Muscle of leg (tissue), 11 donors: Measurements from ENCODE around the gene SYT8. TPM values are rescaled to one million over a fixed set of nuclear protein-coding genes. Genes with fewer than 3 reads are reported as not detected.
A peak's percentile ranks its signal among the peaks of the same experiment; 100 is the strongest.

Experiments used
- DNase-seq: peaks from one replicate; pipeline ENCODE4 v3.0.0; 2013
- H3K27ac ChIP-seq: one replicate; pipeline ENCODE4 v1.5.1; 2013; ENCODE audit warnings: mild to moderate bottlenecking, low read length, control low read depth
- H3K27me3 ChIP-seq: one replicate; pipeline ENCODE4 v1.6.1; 2013; ENCODE audit warnings: low read length; ENCODE audit not compliant: control insufficient read depth, insufficient read depth
- H3K36me3 ChIP-seq: one replicate; pipeline ENCODE4 v1.6.1; 2013; ENCODE audit warnings: low read length; ENCODE audit not compliant: control insufficient read depth, insufficient read depth
- H3K4me1 ChIP-seq: one replicate; pipeline ENCODE4 v1.6.1; 2013; ENCODE audit warnings: low read length; ENCODE audit not compliant: control insufficient read depth, insufficient read depth
- H3K4me3 ChIP-seq: one replicate; pipeline ENCODE4 v1.5.1; 2013; ENCODE audit warnings: low read length, control low read depth
- H3K9me3 ChIP-seq: replicated peaks from 2 replicates; pipeline ENCODE4 v1.6.1; 2013; ENCODE audit warnings: low read depth, low read length; ENCODE audit not compliant: control insufficient read depth
- WGBS: methylation state at CpG from one replicate; pipeline ENCODE4 v1.1.5; 2013; ENCODE audit warnings: missing lambda C conversion rate; ENCODE audit not compliant: insufficient coverage; 5-methylcytosine and 5-hydroxymethylcytosine counted together
- polyA plus RNA-seq, 8 donors: library from polyadenylated mRNA; unstranded; fragments of 120-200 nt; gene quantifications; one replicate each; pipeline versions ENCODE4 v1.2.1 to v1.2.3, GENCODE V29; 2013; ENCODE audit warnings: inconsistent platforms in 1 of 8, low replicate concordance in 1 of 8; ENCODE audit not compliant: insufficient read length in 8 of 8, insufficient read depth in 1 of 8
- total RNA-seq: library from RNA; stranded (reverse); fragments of 120-200 nt; gene quantifications from one replicate; pipeline ENCODE4 v1.2.4, GENCODE V29; 2013

The SYT8 gene
- total and polyA plus RNA-seq, 9 donors, result 0.27 to 1.7 (median 0.76) TPM

GRCh38 chr11:1825785-1826451 lies 8.9 kb upstream of the SYT8 start:
- peaks cover 2% of the 10 kb centered on the region for H3K27me3 ChIP-seq
- H3K27ac ChIP-seq, result no peak overlapping the region

GRCh38 chr11:1826552-1827094 lies 8.2 kb upstream of the SYT8 start:
- Histone ChIP-seq H3K9me3 (no peaks in the 10 kb centered on the region), H3K4me1 (peaks cover 62% of the 10 kb centered on the region), H3K36me3 (no peaks in the 10 kb centered on the region), H3K27me3 (peaks cover 5% of the 10 kb centered on the region), H3K4me3 (no peak overlapping the region), H3K27ac (peak overlapping the region; percentile 57)
- WGBS, result 60% methylated on average over 14 of the region's 15 CpGs
- DNase-seq, result no peak

More at GRCh38 chr11:1825785-1826451, 8.9 kb upstream of the SYT8 start:
- H3K4me1 ChIP-seq, result peaks cover 58% of the 10 kb centered on the region
- no peak overlapping the region for H3K4me3 ChIP-seq
- no peaks in the 10 kb centered on the region for H3K9me3 ChIP-seq
- no peak for DNase-seq
- WGBS, result 86% methylated on average over 29 of the region's 33 CpGs
- H3K36me3 ChIP-seq, result no peaks in the 10 kb centered on the region

GRCh38 chr11:1827095-1827813 lies 7.5 kb upstream of the SYT8 start:
- no peaks in the 10 kb centered on the region for H3K36me3 ChIP-seq
- H3K27me3 ChIP-seq, result peaks cover 5% of the 10 kb centered on the region
- no peaks in the 10 kb centered on the region for H3K9me3 ChIP-seq
- 51% methylated on average over 27 of the region's 27 CpGs for WGBS
- peak; percentile 88 for DNase-seq
- H3K27ac ChIP-seq, result peak overlapping the region; percentile 57
- no peak overlapping the region for H3K4me3 ChIP-seq
- peaks cover 68% of the 10 kb centered on the region for H3K4me1 ChIP-seq

GRCh38 chr11:1827931-1828330 lies 6.9 kb upstream of the SYT8 start:
- Histone ChIP-seq H3K9me3 (no peaks in the 10 kb centered on the region), H3K4me3 (no peak overlapping the region), H3K36me3 (no peaks in the 10 kb centered on the region), H3K27me3 (peaks cover 4% of the 10 kb centered on the region), H3K27ac (no peak overlapping the region), H3K4me1 (peaks cover 71% of the 10 kb centered on the region)
- no peak for DNase-seq
- 76% methylated on average over 19 of the region's 19 CpGs for WGBS

- DNase-seq, result no peak
- Histone ChIP-seq H3K27me3 (peaks cover 2% of the 10 kb centered on the region), H3K9me3 (no peaks in the 10 kb centered on the region), H3K4me1 (peaks cover 76% of the 10 kb centered on the region), H3K36me3 (no peaks in the 10 kb centered on the region), H3K27ac (no peak overlapping the region), H3K4me3 (no peak overlapping the region)
- WGBS, result 77% methylated on average over 10 of the region's 12 CpGs
Measured at GRCh38 chr11:1828542-1828941, 6.2 kb upstream of the SYT8 start.

- no peak overlapping the region for H3K4me3 ChIP-seq
- peaks cover 83% of the 10 kb centered on the region for H3K4me1 ChIP-seq
- H3K9me3 ChIP-seq, result no peaks in the 10 kb centered on the region
- H3K27ac ChIP-seq, result no peak overlapping the region
- peaks cover 2% of the 10 kb centered on the region for H3K27me3 ChIP-seq
- WGBS, result 69% methylated on average over 9 of the region's 11 CpGs
- DNase-seq, result no peak
- H3K36me3 ChIP-seq, result no peaks in the 10 kb centered on the region
Measured at GRCh38 chr11:1829039-1829820, 5.6 kb upstream of the SYT8 start.

GRCh38 chr11:1830004-1830321 lies 4.8 kb upstream of the SYT8 start:
- H3K27me3 ChIP-seq, result peaks cover 2% of the 10 kb centered on the region
- 60% methylated on average over 5 of the region's 6 CpGs for WGBS
- H3K4me1 ChIP-seq, result peaks cover 85% of the 10 kb centered on the region
- H3K36me3 ChIP-seq, result no peaks in the 10 kb centered on the region
- no peak overlapping the region for H3K4me3 ChIP-seq
- no peak for DNase-seq
- H3K9me3 ChIP-seq, result no peaks in the 10 kb centered on the region
- no peak overlapping the region for H3K27ac ChIP-seq

- no peaks in the 10 kb centered on the region for H3K9me3 ChIP-seq
- peaks cover 85% of the 10 kb centered on the region for H3K4me1 ChIP-seq
- no peak overlapping the region for H3K27ac ChIP-seq
- no peak overlapping the region for H3K4me3 ChIP-seq
- no peaks in the 10 kb centered on the region for H3K36me3 ChIP-seq
- DNase-seq, result peak; percentile 4
- peaks cover 2% of the 10 kb centered on the region for H3K27me3 ChIP-seq
- WGBS, result 76% methylated on average over 33 of the region's 33 CpGs
Measured at GRCh38 chr11:1830322-1831223, 4.2 kb upstream of the SYT8 start.

- WGBS, result 68% methylated on average over 25 of the region's 26 CpGs
- H3K4me1 ChIP-seq, result peaks cover 81% of the 10 kb centered on the region
Measured at GRCh38 chr11:1831338-1832210, 3.2 kb upstream of the SYT8 start.

More at GRCh38 chr11:1831338-1832210, 3.2 kb upstream of the SYT8 start:
- H3K36me3 ChIP-seq, result no peaks in the 10 kb centered on the region
- DNase-seq, result peak; percentile 5
- no peak overlapping the region for H3K4me3 ChIP-seq
- H3K9me3 ChIP-seq, result no peaks in the 10 kb centered on the region
- peaks cover 2% of the 10 kb centered on the region for H3K27me3 ChIP-seq
- no peak overlapping the region for H3K27ac ChIP-seq
